ENCODE results near the gene RACGAP1. TPM values are rescaled to one million over a fixed set of nuclear protein-coding genes. Genes with fewer than 3 reads are reported as not detected.

The RACGAP1 gene
- total RNA-seq, 1 experiment from 2014 or later, result 147 TPM

GRCh38 chr12:49969027-49969426, 56.3 kb downstream of the RACGAP1 start:
- ATAC-seq (no peak), DNase-seq (ENCODE audit: low read depth, low spot score) (no peak)
- no peak for TF ChIP-seq REST (IDR thresholded peaks at IDR 0.05; ENCODE audit: insufficient read depth in 1 of 2, low read depth in 2 of 2, low read length in 1 of 2)
- TF ChIP-seq TCF7L2 (IDR thresholded peaks at IDR 0.05; ENCODE audit: low read depth, low read length), result no peak
- TF ChIP-seq POLR2AphosphoS5 (IDR thresholded peaks at IDR 0.05; ENCODE audit: low read depth, low read length), result no peak
- no peak for TF ChIP-seq SIN3A (IDR thresholded peaks at IDR 0.05; ENCODE audit: borderline replicate concordance, insufficient read depth, low read depth, low read length)
- no peak for TF ChIP-seq CTCF (IDR thresholded peaks at IDR 0.05)
- ChIA-PET CTCF (interaction anchor here (0.7 kb wide), 2 partner anchors 87 to 178 kb away, joined by 3 read pairs; no protein-coding TSS in a partner anchor), POLR2A (no interaction called here)
- intact Hi-C loops (cut with micrococcal nuclease; ENCODE audit: unreplicated experiment), result loop anchor here (5.0 kb wide), 1 partner anchor 88 kb away; the partner anchor contains the start of gene ASIC1
- Histone ChIP-seq H3K36me3 (ENCODE audit: control insufficient read depth, insufficient read depth, low read length) (no peaks in the 10 kb centered on the region), H3K9me3 (ENCODE audit: control insufficient read depth, insufficient read depth, low read depth, low read length) (no peaks in the 10 kb centered on the region), H3K4me3 (ENCODE audit: low read depth in 2 of 2, low read length in 2 of 2) (no peak overlapping the region), H3K27ac (ENCODE audit: low read length) (no peak overlapping the region), H3K27me3 (ENCODE audit: control insufficient read depth, insufficient read depth, low read length) (no peaks in the 10 kb centered on the region), H3K4me1 (ENCODE audit: control insufficient read depth, insufficient read depth, low read length) (peaks cover 16% of the 10 kb centered on the region; the same call in 1 of the 2 replicates)
- in situ Hi-C loops (cut with HindIII; ENCODE audit: low pct_unique_long_range_greater_than_20kb, low sequenced_read_pairs), result no loop called here
- no TSS peak for BruUV-seq (replicated peaks)

GRCh38 chr12:49968471-49968870, 56.8 kb downstream of the RACGAP1 start:
- no peak for TF ChIP-seq REST (IDR thresholded peaks at IDR 0.05; ENCODE audit: insufficient read depth in 1 of 2, low read depth in 2 of 2, low read length in 1 of 2)
- TF ChIP-seq CTCF (IDR thresholded peaks at IDR 0.05), result no peak
- TF ChIP-seq TCF7L2 (IDR thresholded peaks at IDR 0.05; ENCODE audit: low read depth, low read length), result no peak
- TF ChIP-seq POLR2AphosphoS5 (IDR thresholded peaks at IDR 0.05; ENCODE audit: low read depth, low read length), result no peak
- Histone ChIP-seq H3K27ac (ENCODE audit: low read length) (no peak overlapping the region), H3K9me3 (ENCODE audit: control insufficient read depth, insufficient read depth, low read depth, low read length) (no peaks in the 10 kb centered on the region), H3K27me3 (ENCODE audit: control insufficient read depth, insufficient read depth, low read length) (no peaks in the 10 kb centered on the region), H3K4me3 (ENCODE audit: low read depth in 2 of 2, low read length in 2 of 2) (no peak overlapping the region), H3K36me3 (ENCODE audit: control insufficient read depth, insufficient read depth, low read length) (no peaks in the 10 kb centered on the region), H3K4me1 (ENCODE audit: control insufficient read depth, insufficient read depth, low read length) (peaks cover 17% of the 10 kb centered on the region; the same call in 1 of the 2 replicates)
- intact Hi-C loops (cut with micrococcal nuclease; ENCODE audit: unreplicated experiment), result loop anchor here (5.0 kb wide), 1 partner anchor 89 kb away; the partner anchor contains the start of gene ASIC1
- ChIA-PET CTCF (interaction anchor here (0.6 to 2.8 kb wide), 8 partner anchors 8 to 140 kb away, joined by 3 to 30 read pairs (median 8); partner anchors contain the start of gene NCKAP5L), POLR2A (interaction anchor here (0.7 kb wide), 2 partner anchors 9 to 97 kb away, joined by 3 read pairs; no protein-coding TSS in a partner anchor)
- in situ Hi-C loops (cut with HindIII; ENCODE audit: low pct_unique_long_range_greater_than_20kb, low sequenced_read_pairs), result no loop called here
- ATAC-seq (no peak), DNase-seq (ENCODE audit: low read depth, low spot score) (no peak)
- no TSS peak for BruUV-seq (replicated peaks)
